NCI-H526 treated with DMSO at 0.1 percent for 48 hours (cell line): Measurements from ENCODE around the gene FLNB.
A peak's percentile ranks its signal among the peaks of the same experiment; 100 is the strongest.
"Not testable (repeated sequence)": the region's sequence is repeated elsewhere in the genome, so short reads cannot be mapped to it uniquely, and the experiment has no call there.

Experiments used
- DNase-seq: peaks from one replicate; lab custom pipeline; 2025; lab: John Stamatoyannopoulos, UW

FLNB gene

DNA sequence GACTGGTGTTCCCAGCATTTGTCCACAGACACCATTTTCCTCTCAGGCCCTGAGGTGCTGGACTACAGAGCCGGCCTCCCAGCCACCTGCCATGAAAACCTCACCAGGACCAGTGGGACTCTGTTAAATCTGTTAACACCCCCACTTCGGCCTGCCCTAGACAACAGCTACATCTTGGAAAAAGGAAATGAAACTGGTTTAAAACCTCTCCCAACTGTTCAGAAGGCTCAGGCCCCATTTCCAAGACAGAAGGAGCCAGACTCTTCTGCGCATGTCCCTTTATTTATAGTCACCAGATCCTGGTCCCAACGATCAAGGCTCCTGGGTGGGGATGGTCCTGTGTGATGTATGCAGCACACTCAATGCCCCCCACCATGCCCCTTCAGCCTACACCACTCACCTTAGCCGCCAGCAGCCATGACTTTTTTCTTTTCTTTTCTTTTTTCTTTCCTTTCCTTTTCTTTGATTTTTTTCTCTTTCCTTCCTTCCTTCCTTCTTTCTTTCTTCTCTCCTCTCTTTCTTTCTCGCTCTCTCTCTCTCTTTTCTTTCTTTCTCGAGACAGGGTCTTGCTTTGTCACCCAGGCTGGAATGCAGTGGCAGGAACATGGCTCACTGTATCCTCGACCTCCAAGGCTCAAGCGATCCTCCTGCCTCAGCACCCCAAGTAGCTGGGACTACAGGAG lies 25.5 kb upstream of the FLNB start:
- DNase-seq = no peak

DNA sequence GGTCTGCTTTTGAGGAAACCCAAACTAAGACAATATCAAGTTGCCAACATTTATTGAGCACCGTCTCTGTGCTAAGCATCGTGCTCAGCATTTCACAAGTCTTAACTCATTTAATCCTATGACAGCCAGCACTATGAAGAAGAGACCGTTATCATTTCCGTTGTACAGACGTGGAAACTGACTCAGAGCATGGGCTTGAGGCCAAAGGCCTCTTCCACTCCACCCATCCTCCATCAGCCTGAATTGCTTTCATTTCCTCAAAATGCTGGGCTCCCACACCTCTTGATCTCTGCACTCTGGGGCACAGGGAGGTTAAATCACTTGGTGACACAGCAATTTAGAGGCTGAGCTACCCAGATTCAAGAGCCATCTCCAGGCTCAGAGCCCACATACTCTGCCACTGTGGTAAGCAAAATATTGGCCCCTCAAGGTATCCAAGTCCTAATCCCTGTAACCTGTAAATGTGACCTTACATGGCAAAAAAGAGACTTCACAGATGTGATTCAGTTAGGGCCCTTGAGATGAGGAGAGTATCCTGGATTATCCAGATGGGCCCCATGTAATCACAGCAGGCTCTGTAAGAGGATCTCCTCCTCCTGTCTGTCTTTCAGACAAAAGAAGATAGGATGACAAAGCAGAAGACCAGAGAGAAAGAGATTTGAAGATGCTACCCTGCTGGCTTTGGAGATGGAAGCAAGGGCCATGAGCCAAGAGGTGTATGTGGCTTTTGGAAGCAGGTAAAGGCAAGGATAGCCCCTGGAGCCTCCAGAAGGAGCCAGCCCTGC lies 24.3 kb upstream of the FLNB start:
- DNase-seq = no peak

DNA sequence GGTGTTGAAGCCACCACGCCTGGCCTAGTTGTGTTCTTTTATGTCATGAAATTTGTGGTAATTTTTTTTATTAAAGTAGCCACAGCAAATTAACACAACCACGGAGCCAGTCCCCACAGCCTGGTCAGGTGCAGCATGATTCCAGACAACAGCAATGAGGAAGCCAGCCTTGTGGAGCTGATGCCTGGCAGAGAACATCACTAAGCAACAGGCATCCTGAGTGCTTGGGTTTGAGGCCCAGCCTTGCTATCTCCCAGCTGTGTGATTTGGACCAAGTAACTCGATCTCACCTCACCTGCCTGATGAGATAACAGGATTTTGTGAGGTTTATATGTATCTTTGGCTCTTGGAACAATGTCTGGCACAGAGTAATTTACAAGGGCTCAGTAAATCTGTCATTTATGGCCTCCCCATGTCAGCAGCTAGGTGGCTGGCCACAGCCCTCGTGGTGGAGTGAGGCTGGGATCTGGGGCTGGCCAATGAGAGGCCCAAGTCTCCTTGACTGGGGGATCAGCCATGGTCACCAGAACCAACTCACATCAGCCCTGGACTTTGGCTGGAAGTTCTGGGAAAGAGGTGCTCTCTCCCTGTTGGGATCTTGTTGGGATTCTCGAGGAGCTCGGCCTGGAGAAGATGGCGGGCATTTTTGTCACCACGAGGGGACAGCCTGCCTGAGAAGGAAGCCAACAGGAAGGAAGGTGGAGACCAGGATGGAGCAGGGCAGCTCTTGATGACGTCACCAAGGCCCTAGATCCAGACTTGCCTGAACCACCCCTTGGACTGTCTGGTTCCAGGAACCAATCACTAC lies 22.8 kb upstream of the FLNB start:
- no peak for DNase-seq

GRCh38 chr3:57985984-57986246 lies 22.3 kb upstream of the FLNB start:
- DNase-seq = no peak

- no peak for DNase-seq
Measured at GRCh38 chr3:57986261-57986660, 22.0 kb upstream of the FLNB start.

DNA sequence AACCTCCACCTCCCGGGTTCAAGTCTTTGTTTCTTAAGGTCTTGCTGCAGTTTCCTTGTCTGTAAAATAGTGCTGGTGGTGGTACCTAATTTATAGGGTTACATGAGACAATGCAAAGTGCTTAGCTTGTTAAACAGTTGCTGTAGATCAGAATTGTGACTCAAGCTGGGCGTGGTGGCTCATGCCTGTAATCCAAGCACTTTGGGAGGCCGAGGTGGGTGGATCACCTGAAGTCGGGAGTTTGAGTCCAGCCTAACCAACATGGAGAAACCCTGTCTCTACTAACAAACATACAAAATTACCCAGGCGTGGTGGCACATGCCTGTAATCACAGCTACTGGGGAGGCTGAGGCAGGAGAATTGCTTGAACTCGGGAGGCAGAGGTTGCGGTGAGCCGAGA lies 19.0 kb upstream of the FLNB start:
- DNase-seq = not testable (repeated sequence)

- DNase-seq = no peak
Measured at GRCh38 chr3:57989646-57990045, 18.6 kb upstream of the FLNB start.

- no peak for DNase-seq
Measured at GRCh38 chr3:57992452-57993213, 15.6 kb upstream of the FLNB start.

GRCh38 chr3:57998366-57999283 lies 9.6 kb upstream of the FLNB start:
- peak; percentile 4 for DNase-seq

DNA sequence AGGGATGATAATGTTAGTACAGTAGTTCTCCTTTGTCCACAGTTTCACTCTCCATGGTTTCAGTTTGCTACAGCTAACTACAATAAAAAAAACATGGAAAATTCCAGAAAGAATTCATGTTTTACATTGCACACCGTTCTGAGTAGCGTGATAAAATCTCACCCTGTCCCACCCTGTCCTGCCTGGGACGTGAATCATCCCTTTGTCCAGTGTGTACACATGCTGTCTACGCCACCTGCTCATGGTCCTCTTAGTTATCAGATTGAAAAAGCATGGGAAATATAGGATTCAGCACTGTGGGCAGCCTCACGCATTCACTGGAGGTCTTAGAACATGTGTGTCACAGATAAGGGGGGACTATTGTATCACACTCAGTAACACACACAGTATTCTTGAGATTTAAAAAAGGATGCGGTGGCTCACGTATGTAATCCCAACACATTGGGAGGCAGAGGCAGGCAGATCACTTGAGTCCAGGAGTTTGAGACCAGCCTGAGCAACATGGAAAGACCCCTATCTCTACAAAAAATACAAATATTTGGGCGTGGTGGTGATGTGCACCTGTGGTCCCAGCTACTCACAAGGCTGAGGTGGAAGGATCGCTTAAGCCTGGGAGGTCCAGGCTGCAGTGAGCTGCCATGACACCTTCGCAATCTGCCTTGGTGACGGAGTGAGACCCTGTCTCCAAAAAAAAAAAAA lies 8.7 kb upstream of the FLNB start:
- no peak for DNase-seq

- DNase-seq = no peak
Measured at GRCh38 chr3:58000306-58001085, 7.7 kb upstream of the FLNB start.

- no peak for DNase-seq
Measured at GRCh38 chr3:58001086-58001467, 7.1 kb upstream of the FLNB start.

GRCh38 chr3:58001979-58002378 lies 6.2 kb upstream of the FLNB start:
- DNase-seq = no peak

DNA sequence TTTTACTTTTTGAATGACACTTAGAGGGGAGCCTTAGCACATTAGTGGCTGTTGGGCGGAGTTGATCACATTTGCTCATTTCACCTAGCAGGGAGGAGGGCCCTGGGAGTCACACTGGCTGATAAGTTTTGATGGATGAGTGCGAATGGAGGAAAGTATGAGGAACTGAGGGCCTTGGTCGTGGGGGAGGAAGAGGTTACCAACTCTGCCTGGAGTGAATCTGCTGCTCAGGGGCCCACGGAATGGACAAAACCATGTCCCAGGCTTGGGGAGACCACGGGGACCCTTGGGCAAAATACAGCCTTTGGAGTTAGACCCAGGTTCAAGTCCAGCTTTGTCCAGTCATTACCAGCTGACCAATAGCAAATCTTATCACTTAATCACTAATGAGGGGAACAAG lies 5.1 kb upstream of the FLNB start:
- no peak for DNase-seq

GRCh38 chr3:58004973-58005372 lies 3.2 kb upstream of the FLNB start:
- no peak for DNase-seq

DNA sequence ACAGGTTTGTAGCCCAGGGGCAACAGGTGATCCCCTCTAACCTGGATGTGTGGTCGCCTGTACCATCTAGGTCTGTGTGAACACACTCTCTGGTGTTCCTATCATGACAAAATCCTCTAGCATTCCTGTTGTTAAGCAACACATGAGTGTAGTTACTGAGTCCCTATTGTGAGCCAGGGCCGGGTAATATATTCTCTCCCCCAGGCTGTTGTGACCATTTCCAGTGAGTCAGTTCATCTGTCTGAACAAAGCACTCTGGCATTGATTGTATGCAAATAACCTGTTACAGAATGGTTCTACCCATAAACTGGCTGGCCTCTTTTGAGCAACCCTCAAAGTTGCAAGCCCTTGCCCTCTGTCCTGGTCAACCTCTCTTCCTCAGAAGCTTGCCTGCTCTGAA lies 2.6 kb upstream of the FLNB start:
- DNase-seq = no peak

GRCh38 chr3:58006661-58007060 lies 1.6 kb upstream of the FLNB start:
- no peak for DNase-seq

DNA sequence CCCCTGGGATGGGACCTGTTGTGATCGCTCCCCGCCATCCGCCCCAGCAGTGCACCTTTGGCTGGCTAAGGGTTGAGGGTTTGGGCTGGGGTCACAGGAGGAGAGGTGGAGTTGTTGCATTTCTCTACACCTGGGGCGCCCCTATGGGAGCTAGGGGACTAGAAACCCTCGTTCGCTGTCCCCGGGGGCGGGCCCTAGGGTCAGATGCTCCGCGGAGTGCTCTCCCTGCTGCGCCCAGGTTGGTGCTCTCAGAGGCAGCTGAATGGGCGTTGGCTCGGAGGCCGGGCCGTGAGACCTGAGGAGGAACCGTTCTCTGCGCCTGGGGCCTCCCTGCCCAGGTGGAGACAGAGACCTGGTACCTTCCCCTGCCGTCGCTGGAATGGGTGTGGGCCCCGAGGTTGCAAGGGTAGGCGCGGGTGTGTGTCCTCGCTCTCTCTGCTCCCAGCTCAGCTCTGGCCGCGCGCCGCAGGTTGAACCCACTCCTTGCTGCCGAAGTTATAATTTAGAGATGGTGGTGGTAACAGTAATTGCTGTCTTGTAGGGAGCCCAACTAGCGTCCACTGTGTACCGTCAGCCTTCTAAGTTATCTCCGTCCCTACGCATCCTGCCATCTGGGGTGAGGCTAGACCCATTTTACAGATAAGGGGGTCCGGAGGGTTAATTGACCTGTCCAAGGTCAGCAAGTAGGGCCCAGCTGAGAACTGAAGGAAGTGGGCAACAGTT lies 965 bp downstream of the FLNB start:
- peak; percentile 17 for DNase-seq
